Measurements from ENCODE around the gene VAPB.

DNA sequence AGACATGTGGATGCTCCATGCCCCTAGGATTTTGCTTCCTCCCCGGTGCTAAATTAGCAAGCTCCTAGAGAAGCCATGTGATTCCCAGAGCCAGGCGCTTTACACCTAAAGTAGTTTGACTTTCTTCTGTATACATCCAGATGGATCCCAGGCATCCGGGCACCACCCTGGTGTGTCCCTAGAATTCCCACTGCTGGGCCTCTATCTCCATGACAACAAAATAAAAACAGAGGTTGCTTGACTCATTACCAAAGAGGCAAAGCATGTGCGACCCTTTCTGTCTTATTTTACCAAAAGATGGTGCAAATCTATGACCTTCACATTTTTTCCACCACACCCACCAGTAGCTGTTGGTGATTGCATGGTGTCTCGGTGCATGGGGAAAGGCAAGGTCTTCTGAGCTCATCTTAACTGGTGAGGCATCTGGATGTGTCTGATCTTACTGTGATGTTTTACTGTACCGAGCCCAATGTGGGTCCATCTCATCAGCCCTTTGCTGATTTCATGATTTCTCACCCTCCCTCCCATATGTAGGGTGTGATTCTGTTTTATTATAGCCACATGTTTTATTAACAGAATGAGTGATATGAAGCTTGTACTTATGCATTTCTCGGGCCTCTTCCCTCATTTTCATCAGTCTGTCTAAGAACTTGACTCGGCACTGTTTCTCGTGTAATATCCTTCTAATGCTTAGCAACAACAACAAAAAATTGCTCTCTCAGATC is 27.4 kb upstream of the VAPB start:
- TF ChIP-seq, protein P1, sequence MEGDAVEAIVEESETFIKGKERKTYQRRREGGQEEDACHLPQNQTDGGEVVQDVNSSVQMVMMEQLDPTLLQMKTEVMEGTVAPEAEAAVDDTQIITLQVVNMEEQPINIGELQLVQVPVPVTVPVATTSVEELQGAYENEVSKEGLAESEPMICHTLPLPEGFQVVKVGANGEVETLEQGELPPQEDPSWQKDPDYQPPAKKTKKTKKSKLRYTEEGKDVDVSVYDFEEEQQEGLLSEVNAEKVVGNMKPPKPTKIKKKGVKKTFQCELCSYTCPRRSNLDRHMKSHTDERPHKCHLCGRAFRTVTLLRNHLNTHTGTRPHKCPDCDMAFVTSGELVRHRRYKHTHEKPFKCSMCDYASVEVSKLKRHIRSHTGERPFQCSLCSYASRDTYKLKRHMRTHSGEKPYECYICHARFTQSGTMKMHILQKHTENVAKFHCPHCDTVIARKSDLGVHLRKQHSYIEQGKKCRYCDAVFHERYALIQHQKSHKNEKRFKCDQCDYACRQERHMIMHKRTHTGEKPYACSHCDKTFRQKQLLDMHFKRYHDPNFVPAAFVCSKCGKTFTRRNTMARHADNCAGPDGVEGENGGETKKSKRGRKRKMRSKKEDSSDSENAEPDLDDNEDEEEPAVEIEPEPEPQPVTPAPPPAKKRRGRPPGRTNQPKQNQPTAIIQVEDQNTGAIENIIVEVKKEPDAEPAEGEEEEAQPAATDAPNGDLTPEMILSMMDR (optimal IDR thresholded peaks at IDR 0.05 in 1 of 3, IDR thresholded peaks at IDR 0.05 in 1 of 3, conservative IDR thresholded peaks at IDR 0.05 in 1 of 3; ENCODE audit: extremely low read depth in 1 of 3, insufficient read depth in 2 of 3, low read length in 3 of 3) = no peak
- TF ChIP-seq EZH2 (IDR thresholded peaks at IDR 0.05; ENCODE audit: low read length) = no peak
